ENCODE data around the gene LRRC75B. TPM values are rescaled to one million over a fixed set of nuclear protein-coding genes. Genes with fewer than 3 reads are reported as not detected.

The LRRC75B gene
- total and polyA plus RNA-seq, 2 donors (not counting 3 experiments of a cell fraction or from before 2014, with no cell fraction given), result 8.9 to 15.0 TPM

DNA sequence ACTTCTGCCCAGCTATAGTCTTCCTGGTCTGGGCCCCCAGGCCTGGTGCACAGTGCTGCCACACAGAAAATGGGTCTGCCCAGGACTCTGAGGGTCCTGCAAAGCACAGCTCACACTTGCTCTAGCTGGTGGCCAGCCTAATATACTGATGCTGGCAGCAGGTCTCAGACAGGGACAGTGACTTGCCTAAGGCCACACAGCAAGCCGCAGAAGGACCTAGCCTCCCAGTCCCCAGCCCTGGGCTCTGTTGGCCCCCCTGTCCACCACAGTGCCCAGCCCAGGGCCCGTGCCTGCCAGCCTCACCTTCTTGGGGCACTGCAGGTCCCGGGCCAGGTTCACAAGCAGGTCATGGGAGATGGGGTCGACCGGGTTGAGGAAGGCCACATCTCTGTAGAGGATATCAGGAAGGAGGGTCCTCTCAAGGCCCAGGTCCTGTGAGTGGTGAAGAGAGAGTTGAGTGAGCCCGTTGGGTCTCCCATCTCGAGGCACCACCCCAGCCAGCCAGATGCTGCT, 3.3 kb downstream of the LRRC75B start:
- no peaks in the 10 kb centered on the region for H3K27me3 ChIP-seq (ENCODE audit: control insufficient read depth in 2 of 2, insufficient read depth in 2 of 2, low read length in 2 of 2)
- ChIA-PET POLR2A (no interaction called here), CTCF (interaction anchor here (1.4 kb wide), 1 partner anchor 214 kb away, joined by 3 read pairs; no protein-coding TSS in a partner anchor)
- H3K9me1 ChIP-seq (replicated peaks; ENCODE audit: control insufficient read depth, extremely low read depth, insufficient read depth, low read length), result no peaks in the 10 kb centered on the region
- intact Hi-C loops (cut with micrococcal nuclease), result no loop called here
- TF ChIP-seq POLR2A (IDR thresholded peaks at IDR 0.05; ENCODE audit: low read depth, low read length), result no peak
- TF ChIP-seq JUN (IDR thresholded peaks at IDR 0.05; ENCODE audit: borderline replicate concordance, insufficient read depth, insufficient read length, low read depth), result no peak
- TF ChIP-seq CTCF (IDR thresholded peaks at IDR 0.05; ENCODE audit: extremely low read depth in 1 of 2, insufficient read depth in 1 of 2, low read depth in 1 of 2, low read length in 2 of 2), result no peak
- TF ChIP-seq EZH2 (IDR thresholded peaks at IDR 0.05; ENCODE audit: borderline replicate concordance, low read depth, low read length, severe bottlenecking), result no peak
- no peak for TF ChIP-seq MAX (IDR thresholded peaks at IDR 0.05; ENCODE audit: insufficient read depth, insufficient read length)
- TF ChIP-seq MYC (IDR thresholded peaks at IDR 0.05; ENCODE audit: low read depth, low read length), result no peak
- TF ChIP-seq POLR2AphosphoS5 (IDR thresholded peaks at IDR 0.05; ENCODE audit: insufficient read depth, low read depth, low read length), result no peak
- no peak for TF ChIP-seq GATA2 (IDR thresholded peaks at IDR 0.05; ENCODE audit: insufficient read depth, insufficient read length, low read depth, low read length)
- TF ChIP-seq FOS (IDR thresholded peaks at IDR 0.05; ENCODE audit: borderline replicate concordance, insufficient read depth, low read length), result no peak
- FAIRE-seq (no peak), DNase-seq (ENCODE audit: low read depth, low spot score) (no peak)
- H2AFZ ChIP-seq (ENCODE audit: low read depth, low read length), result no peak overlapping the region
- no peak overlapping the region for H3K9ac ChIP-seq (replicated peaks; ENCODE audit: extremely low read depth, insufficient read depth, low read length)
- BruUV-seq (replicated peaks), result no TSS peak
- H3K27ac ChIP-seq (ENCODE audit: insufficient read depth, low read depth, low read length), result no peak overlapping the region
- no peaks in the 10 kb centered on the region for H3K79me2 ChIP-seq (ENCODE audit: control insufficient read depth, insufficient read depth, low read length)
- H3K36me3 ChIP-seq (ENCODE audit: control insufficient read depth in 2 of 2, extremely low read depth in 1 of 2, insufficient read depth in 2 of 2, low read length in 2 of 2), result peaks cover 0 to 3% of the 10 kb centered on the region in 2 experiments
- no peaks in the 10 kb centered on the region for H4K20me1 ChIP-seq (replicated peaks; ENCODE audit: control insufficient read depth, extremely low read depth, insufficient read depth, low read length)
- H3K9me3 ChIP-seq (replicated peaks; ENCODE audit: control insufficient read depth, insufficient read depth, low read length), result no peaks in the 10 kb centered on the region
- no peak overlapping the region for H3K4me2 ChIP-seq (ENCODE audit: insufficient read depth, low read length)
- H3K4me1 ChIP-seq (ENCODE audit: control insufficient read depth, extremely low read depth, insufficient read depth, low read length), result peaks cover 7% of the 10 kb centered on the region
- no peak overlapping the region for H3K4me3 ChIP-seq (replicated peaks in 1 of 3; ENCODE audit: insufficient read depth in 1 of 3, low read depth in 1 of 3, low read length in 3 of 3)
- dilution Hi-C loops (cut with MboI; ENCODE audit: extremely low pct_ligation_motif_present, low sequenced_read_pairs), result no loop called here
